HG02610 (cell line): Measurements from ENCODE around the gene GALE.
A peak's percentile ranks its signal among the peaks of the same experiment; 100 is the strongest.
"Not testable (repeated sequence)": the region's sequence is repeated elsewhere in the genome, so short reads cannot be mapped to it uniquely, and the experiment has no call there.

Source experiments
- ATAC-seq: cut with Tn5 transposase; IDR thresholded peaks from one replicate; pipeline ENCODE4 v1.9.1; 2021; ENCODE audit warnings: mild to moderate bottlenecking, moderate library complexity; ENCODE audit not compliant: unreplicated experiment

Gene GALE

DNA sequence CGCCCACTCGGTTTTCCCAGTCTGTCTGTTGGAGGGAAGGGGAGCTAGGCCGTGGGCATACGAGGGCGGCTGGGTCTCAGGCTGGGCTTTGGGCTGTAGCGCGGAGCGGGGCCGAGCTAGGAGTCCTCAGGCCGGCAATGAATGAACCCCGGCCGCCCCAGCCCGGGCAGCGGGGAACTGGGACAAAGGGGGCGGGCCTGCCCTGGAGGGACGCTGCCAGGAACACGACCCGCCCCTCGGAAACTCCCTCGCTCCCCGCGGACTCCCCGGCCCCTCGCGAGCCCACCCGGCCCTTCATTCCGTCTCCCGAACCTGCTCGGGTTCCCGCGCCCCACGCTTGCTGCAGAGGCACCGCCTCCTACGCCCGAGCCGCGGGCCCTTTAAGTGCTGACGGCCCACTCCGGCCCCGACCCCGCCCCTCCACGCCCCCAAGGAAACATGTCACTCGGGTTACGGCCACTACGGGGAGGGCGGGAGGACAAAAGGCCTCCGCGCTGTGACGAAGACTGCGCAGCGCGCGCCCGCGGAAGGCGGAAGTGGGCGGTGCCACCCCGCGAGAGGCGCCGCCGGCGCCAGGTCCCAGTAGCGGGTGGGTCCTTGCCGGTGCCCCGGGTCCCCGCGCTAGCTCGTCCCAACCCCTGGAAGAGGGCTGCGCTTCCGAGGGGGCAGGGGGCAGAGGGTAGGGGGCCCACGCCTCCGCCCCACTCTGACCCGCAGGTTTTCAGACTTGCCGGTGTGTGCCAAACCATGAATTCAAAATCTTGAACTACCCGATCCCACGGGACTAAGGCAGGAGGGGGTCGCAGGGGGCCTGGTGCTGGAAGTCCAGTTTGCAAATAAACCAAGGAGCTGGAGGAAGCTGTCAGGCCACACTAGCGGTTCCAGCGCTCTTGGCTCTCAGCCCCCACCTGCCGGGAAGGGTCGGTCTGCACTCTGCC lies at the start of gene GALE:
GALE (minus strand) TSS at position 355 of the 938 bp plus-strand sequence. CDS start 1,747 bp downstream, outside the sequence.
- peak; percentile 76 for ATAC-seq

DNA sequence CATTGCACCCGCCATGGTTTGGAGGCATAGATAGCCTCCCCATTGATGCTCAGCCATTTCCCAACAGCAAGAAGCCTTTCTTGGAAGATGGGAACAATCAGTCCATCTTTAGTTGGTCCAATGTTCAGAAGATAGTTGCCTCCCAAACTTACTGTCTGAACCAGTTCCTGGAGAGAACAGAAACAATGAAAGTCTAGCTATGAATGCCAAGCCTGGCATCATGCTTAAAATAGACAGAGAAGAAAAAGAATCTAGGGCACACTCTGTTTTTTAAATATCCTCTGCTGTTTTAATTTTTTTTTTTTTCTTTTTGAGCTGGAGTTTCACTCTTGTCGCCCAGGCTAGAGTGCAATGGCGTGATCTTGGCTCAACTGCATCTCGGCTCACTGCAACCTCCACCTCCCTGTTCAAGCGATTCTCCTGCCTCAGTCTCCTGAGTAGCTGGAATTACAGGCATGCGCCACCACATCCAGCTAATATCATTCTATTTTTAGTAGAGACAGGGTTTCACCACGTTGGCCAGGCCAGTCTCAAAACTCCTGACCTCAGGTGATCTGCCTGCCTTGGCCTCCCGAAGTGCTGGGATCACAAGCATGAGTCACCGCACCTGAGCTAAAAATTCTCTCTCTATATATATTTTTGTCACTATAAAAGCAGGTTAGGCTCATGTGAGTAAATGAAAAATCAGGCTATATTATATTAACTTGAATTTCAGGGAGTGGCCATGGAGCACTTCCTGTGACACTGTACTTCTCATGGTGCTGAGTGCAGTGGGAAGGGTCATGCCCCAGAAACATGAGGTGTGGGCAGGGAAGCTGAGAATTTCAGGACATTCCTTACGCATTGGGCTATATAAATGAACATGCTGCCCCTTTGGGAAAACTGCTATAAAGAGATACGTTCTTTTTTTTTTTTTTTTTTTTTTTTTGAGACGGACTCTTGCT lies 48.4 kb upstream of the GALE start:
- no peak for ATAC-seq

GRCh38 chr1:23847482-23848095 lies 47.0 kb upstream of the GALE start:
- not testable (repeated sequence) for ATAC-seq

GRCh38 chr1:23845163-23845562 lies 44.6 kb upstream of the GALE start:
- ATAC-seq = no peak

DNA sequence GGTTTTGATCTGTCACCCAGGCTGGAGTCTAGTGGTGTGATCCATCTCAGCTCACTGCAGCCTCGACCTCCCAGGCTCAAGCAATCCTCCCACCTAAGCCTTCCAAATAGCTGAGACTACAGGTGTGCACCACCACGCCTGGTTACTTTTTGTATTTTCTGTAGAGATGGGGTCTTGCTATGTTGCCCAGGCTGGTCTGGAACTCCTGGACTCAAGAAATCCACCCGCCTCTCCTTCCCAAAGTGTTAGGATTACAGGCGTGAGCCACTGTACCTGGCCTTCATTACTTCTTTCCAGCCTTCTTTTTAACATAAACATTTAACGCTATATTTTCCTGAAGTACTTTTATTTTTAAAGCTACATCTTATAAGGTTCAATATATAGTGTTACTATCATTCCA lies 43.1 kb upstream of the GALE start:
- no peak for ATAC-seq

DNA sequence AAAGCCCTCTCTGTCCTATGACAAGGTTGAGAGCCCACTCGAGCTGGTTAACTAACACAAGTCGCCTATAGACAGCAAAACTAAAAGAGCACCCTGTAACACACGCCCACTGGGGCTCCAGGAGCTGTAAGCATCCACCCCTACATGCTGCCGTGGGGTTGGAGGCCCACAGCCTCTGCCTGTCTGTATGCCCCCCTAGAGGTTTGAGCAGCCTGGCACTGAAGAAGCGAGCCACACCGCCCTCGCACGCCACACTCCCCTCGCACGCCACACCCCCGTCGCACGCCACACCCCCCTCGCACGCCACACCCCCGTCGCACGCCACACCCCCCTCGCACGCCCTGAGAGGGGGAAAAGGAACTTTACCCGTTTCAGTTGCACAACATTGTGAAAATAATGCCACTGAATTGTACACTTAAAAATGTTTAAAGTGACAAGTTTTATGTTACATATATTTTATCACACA lies 37.9 kb upstream of the GALE start:
- ATAC-seq = peak; percentile 62

- no peak for ATAC-seq
These were observed 37.4 kb upstream of the GALE start for GRCh38 chr1:23837908-23838307.

GRCh38 chr1:23836037-23836436 lies 35.5 kb upstream of the GALE start:
- ATAC-seq = no peak

- ATAC-seq = not testable (repeated sequence)
These were observed 33.6 kb upstream of the GALE start for GRCh38 chr1:23834156-23834555.

DNA sequence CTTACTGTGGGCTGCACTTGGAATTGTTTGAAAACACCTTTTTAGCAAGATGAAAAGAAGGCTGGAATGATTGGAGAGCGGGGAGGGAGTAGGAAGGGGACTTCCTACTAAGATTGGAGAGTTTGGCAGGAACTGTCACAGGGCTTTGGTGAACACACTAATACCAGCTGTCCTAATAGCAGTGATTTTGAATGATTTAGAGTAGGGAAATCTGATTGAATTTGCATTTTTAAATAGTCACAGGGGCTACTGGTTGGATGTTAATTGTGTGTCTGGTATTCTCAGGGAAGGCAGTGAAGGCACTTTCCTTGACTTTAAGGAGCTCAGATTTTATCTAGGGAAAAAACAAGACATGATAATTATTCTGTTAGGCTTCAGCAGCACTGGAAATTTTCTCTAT lies 27.2 kb upstream of the GALE start:
- no peak for ATAC-seq

GRCh38 chr1:23826590-23826989 lies 26.0 kb upstream of the GALE start:
- not testable (repeated sequence) for ATAC-seq

GRCh38 chr1:23825762-23826522 lies 25.4 kb upstream of the GALE start:
- peak; percentile 41 for ATAC-seq

GRCh38 chr1:23825076-23825761 lies 24.7 kb upstream of the GALE start, which contains the start of gene HMGCL:
HMGCL (minus strand) TSS chr1:23825429; CDS start chr1:23825415, 14 bp downstream.
- peak; percentile 82 for ATAC-seq

DNA sequence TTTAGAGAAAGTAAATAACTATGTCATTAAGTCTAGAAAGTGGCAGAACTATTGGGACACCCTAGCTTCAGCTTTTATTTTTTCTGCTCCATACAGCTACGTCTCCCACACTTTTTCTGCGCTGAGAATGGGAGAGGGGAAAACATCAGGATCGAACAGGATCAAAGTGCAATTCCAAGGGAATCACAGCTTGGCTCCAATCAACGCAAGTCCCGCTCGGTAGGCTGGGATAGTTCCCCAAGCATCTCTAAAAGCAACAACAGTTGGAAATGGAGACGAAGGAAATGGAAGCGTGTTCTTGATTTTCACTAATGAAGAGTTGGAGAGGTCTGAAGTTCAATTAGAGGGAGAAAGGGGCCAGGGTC lies 24.1 kb upstream of the GALE start:
- no peak for ATAC-seq

DNA sequence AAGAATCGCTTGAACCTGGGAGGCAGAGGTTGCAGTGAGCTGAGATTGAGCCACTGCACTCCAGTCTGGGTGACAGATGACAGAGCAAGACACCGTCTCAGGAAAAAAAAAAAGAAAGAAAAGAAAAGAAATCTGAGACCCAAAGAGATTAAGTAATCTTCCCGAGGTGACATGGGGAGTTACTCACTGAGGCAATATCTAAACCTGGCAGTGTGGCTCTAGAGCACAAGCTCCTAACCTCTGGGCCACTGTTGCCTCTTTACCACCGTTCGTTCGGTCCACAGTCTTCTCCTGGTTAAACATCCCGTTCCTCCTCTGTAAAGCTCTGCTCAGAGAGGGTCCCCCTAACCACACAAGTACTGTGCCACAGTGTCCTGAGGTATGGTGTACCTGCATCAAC lies 23.2 kb upstream of the GALE start:
- no peak for ATAC-seq

DNA sequence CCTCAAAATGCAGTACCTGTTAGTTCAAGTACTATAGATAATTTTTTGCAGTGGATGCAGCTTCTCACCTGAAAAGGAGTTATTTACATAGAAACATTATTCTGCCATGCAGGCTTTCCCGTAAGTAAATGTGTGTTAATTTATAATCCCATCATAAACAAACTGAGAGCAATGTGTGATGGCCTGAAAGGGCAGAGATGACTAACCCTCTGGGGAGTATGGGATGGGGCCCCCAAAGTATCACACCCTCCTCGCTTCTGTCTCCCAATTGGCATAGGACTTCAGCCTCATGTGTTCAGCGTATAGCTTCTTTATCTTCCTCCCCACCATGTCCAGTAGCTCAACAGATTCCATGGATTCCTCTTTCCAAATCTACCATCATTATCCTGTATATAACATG lies 17.1 kb upstream of the GALE start:
- ATAC-seq = no peak

DNA sequence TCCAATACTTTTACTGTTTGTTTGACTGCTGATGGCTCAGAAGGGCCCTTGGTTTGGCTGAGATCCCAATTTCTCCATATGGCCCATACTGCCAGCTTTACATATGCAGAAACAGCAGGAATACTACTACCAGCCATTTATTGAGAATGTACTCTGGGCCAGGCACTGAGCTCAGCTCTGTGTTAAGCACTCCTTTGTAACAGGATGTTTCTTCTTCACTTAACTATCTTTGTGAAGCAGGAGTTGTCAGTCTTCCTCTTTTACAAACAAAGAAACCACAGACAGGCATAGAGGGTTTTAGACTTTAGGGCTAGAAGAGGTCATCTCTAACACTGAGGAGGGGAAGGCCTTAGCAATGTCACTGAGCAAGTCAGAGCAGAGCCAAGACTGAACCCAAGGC lies 16.4 kb upstream of the GALE start:
- ATAC-seq = no peak

DNA sequence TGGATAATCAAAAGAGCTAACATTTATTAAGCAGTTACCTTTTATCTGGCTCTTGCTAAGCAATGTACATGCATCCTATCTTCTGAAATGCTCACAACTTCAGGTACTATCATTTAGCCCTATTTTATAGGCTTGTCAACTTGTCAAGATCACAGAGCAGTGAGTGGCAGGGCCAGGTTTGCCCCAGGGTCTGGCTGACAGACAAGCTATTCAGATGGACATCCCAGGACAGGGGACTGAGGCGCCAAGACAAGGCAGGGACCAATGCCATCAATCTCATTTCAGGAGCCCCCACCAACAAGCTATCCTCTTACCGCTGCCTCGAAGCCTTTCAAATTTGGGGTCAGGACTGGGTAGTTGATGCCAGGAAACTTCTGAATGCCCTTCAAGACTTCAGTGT lies 15.8 kb upstream of the GALE start:
- no peak for ATAC-seq

- ATAC-seq = no peak
These were observed 13.5 kb upstream of the GALE start for GRCh38 chr1:23814016-23814415.
